Gastrocnemius medialis (tissue), 4 donors: ENCODE results near the gene GCHFR.

Experiments used
- CTCF ChIP-seq, 5 experiments: fragments of 450-650 bp in 3 of 5; fragments of 200-600 bp in 2 of 5; sonication (generic) in 2 of 5; IDR thresholded peaks in 4 of 5; conservative IDR thresholded peaks in 1 of 5; 1 replicate in 4 of 5; 2 replicates in 1 of 5; pipeline ENCODE4 v1.5.1; 2016 to 2019; ENCODE audit warnings: antibody characterized with exemption in 5 of 5, mild to moderate bottlenecking in 3 of 5, moderate library complexity in 3 of 5
- POLR2A ChIP-seq, 2 donors: fragments of 450-650 bp; IDR thresholded peaks; one replicate each; pipeline ENCODE4 v1.6.1; 2017; ENCODE audit warnings: antibody characterized with exemption in 2 of 2, mild to moderate bottlenecking in 2 of 2, moderate library complexity in 2 of 2

- no peak for TF ChIP-seq CTCF (IDR thresholded peaks at IDR 0.05 in 4 of 5, conservative IDR thresholded peaks at IDR 0.05 in 1 of 5)
- no peak for TF ChIP-seq POLR2A (IDR thresholded peaks at IDR 0.05)
Measured at GRCh38 chr15:40785164-40785563, 21.3 kb downstream of the GCHFR start.
